ENCODE measurements around the gene CDYL2.

The CDYL2 gene

DNA sequence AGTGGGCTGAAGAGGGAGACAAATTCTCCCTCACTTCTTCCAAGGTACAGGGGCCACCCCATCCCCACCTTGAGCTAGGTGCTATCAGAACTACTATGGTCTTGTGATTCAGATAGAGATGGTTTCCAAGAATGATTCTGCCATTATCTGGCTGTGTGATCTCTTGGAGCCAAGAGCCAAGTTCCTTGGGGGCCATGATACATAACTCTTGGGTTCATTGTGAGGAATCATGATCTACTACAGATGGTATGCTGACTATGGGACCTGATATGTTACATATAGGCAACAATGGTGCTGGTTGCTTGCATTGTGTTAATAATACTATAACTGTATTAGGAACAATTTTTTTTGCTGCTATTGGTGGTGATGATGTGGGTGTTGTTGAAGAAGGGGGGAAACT, 217.9 kb downstream of the CDYL2 start:
- no peak for FAIRE-seq

DNA sequence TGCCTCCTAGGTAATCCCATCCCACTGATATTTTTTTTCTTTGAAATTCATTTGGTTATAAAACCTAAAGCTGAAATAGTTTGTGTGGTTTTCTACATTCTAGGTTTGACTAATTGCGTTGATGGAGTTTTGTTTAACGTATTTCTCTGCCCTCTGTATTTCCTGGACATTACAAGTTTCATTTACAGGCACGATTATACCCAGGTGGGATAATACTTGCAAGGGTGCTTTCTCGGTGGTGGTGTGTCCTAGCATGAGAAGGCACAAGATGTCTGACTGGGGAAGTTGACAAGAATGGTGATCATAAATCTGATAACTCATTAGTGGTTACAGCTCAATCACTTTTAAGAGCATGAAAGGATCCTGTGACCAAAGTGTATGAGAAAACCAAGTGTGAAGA, 218.6 kb downstream of the CDYL2 start:
- FAIRE-seq: no peak

DNA sequence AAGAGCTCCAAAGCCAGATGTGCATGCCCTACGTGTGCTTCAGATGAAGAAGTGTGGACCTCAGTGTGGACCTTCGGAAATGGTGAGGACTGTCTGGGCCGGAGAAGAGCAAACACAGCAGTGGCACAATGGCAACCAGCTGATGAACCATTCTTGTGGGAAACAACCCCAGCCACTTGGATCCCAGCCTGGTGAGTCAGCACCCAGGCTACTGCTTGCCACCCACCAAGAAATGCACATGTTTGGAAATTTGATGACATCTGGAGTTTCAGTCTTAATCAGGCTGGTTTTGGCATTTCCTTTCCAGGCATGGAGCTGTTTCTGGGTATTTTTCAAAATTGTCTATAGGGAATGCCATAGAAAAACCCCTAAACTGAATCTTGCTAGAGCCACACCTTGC, 220.9 kb downstream of the CDYL2 start:
- FAIRE-seq: no peak

DNA sequence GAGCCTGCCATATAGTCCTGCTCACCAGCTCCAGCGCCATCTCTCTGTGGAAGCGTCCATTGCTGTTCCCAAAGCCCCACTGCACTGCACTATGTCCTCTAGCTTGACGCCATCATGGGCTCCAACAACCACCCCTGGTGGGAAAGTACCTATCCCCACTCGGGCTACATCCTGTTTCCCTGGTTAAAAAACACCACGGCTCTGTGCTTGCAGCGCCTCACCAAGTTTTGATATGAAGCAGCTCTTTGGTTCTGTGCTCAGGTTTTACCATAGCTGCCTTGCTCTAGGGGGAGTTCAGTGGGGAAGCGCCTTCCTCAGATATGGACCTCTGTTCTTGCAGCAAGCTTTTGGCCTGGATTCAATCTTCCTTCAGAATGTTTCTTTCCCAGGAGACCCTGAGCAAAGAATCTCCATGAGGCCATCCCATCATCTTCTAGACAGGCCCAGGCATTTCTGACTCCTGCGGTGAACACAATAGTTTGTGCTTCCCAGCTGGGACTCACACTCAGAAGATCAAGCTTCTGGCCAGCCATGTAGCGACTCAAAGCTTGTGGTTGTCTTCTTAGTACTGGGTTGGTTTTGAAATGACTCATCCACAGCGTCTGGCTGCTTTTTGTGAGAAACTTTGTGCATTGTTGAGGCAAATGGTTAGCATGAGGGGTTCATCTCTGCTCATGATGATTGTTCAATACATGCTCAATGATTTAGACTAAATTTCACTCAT, 224.1 kb downstream of the CDYL2 start:
- FAIRE-seq: no peak

DNA sequence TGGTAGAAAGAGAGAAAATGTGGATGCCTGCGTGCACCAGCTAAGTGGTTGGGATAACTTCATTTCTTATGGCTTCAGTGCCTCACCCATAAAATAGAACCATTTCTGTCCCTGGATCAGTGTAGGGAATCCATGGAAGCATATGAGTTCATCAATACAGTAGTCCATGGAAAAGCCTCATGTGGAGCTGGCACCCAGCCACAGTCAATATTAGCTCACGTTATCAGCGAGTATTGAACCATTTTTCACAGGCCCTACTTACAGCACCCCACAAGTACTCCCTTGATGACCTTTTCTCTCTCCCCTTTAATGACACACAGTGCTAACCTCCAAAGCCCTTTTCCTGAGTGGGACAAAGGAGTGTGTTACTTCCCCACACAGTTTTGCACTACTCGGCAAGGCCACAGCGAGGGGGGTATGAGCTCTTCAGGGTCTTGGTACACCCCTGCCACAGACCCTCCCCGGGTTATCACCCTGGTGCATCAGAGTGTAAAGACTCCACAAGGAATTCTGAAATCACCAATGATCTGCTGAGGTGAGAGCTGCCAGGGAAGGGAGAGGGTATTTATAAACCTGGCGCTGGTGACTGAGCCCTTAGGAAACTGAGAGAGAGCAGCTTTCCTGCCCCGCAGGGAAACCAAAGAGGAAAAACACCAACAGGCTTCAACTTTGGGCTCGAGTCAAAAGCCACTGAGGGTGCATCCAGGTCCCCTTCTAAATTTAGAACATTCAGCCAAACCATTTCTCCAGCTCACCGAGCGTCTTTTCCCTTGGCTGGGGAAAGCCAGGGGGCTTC, 226.7 kb downstream of the CDYL2 start:
- FAIRE-seq: no peak

DNA sequence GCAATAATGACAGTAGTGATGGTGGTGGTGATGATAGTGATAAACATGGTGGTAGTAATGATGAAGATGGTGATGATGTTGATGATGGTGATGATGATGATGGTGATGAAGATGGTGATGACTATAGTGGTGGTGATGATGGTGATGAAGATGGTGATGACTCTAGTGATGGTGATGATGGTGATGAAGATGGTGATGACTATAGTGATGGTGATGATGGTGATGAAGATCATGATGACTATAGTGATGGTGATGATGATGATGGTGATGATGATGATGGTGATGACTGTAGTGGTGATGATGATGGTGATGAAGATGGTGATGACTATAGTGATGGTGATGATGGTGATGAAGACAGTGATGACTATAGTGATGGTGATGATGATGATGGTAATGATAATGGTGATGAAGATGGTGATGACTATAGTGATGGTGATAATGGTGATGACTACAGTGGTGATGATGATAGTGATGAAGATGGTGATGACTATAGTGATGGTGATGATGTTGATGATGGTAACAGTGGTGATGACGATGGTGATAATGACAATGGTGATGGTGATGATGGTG, 228.0 kb downstream of the CDYL2 start:
- no peak for FAIRE-seq

DNA sequence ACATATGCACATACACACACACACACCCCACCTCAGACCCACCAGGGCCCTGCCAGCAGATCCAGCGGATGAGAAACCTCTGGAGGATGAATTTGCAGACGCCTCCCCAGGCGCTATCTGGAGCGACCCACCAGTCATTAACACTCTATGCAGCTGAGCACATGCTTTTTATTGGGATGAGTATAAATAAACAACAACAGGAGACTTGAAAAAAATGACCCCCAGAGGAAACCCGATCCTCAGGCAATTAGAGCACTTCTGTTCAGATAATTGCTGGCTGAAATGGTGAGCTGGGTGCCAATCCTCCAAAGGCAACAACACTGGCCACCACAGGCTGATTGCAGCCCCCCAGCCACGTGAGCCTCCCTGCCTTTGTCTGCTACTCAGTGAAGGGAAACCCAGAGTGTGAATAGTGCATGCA, 230.7 kb downstream of the CDYL2 start:
- no peak for FAIRE-seq

DNA sequence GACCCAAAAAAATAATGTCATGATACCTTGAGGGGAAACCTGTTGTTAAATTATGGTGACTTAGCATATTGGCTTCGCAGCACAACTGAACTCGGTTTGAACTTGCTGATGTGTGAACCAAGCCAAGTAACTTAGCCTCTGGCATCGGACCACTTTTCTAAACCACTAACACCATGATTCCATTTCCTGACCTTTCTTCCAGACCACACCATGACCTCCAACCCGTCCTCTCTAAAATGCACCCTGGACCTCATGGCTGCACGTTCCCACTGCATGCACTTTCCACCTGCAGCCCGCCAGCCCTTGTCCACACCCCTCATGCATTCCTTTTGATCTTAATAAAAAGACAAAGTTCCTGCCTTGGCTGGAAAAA, 234.3 kb downstream of the CDYL2 start:
- no peak for FAIRE-seq

DNA sequence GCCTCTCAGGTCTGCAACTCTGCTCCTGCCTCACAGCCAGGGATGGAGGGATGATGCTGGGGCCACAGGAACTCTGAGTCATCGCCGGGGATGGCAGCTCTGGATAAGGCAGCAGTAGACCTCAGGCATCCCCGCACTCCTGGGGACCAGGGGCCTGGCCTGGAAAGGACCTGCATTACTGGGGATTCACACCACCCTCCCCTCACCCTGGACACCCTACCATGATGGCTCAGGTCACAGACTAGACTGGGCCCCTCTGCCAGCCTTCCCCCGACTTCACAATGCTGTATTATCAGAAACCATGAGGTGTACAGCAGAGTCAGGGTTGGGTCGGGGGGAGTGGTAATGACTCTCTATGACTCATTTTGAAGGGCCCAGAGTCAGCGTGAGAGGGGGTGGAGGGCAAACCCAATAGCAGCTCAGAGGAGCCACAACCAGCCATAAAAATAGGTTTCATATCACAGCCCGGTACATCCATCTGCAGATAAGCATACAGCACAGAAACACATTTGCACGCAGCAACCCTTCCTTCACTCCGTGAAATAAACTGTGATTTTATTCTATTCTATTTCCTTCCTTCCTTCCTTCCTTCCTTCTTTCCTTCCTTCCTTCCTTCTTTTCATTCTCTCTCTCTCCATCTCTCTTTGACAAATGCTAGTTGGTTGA, 234.8 kb downstream of the CDYL2 start:
- no peak for FAIRE-seq

DNA sequence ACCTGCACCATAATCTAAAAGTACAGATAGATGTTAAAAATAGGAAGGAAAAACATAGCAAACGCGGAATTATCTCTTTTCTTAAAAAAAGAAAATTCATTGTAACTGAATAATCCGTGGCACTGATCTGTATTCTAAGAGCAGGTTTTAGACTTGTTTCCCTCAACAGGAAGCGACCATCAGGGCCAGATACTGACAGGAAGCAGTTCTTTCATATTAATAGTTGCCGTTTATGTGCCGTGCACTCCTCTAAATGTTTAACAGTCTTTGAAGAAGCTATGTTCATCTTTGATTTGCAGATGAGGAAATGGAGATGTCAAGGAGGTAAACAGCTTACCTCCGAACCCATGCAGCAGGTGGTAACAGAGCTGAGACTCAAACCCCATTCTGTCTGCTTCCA, 240.0 kb downstream of the CDYL2 start:
- FAIRE-seq: no peak

DNA sequence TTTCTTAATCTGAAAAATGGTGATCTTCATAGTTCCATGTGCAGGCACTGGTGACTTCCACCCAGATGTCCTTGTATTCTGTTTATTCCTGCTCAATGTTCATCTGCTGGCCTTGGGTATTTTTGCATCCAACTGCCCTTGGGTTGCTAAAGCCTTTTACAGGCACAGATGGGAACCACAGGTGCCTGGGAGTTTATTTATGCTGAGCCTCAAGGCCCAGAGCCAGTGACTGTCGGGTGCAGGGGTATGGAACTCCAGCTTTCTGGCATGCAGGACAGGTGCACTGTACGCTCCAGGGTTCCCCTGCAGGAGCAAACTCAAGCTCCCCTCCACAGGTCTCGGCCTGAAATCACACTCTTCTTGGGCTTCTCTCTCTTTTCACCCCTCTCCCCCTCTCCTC, 241.3 kb downstream of the CDYL2 start:
- no peak for FAIRE-seq

DNA sequence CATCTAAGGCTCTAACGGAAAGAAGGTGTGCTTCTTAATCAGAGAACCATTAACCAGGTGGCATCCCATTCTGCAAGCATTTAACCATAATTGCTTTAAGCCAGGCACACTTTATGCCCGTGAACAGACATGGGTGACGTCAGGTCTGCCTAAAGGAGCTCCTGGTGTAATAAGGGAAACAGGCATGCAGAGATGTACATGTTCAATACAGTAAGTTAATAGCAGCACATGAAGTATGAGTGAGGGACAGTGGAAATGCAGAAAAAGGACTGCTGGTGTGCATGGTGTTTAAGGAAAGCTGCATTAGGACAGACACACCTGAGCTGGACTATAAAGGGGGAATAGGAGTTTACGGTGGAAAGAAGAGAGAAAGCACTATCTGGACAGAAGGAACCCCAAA, 245.0 kb downstream of the CDYL2 start:
- FAIRE-seq: no peak

DNA sequence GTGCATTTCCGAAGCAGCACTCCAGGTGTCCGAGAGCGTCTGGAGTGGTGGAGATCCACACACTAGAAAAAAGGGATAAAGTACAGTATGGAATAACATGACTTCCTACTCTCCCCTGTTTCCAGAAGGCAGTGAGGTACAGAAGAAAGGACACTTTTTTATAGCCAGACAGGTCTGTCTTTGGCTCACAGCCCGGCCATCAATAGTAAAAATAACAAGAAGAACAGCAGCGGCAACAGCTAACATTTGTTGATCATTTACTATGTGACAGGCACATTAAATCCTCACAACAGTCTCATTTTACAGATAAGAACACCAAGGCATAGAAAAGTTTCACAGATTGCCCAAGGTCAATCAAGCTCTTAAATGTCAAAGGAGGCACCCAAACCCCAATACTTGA, 247.4 kb downstream of the CDYL2 start:
- no peak for FAIRE-seq

DNA sequence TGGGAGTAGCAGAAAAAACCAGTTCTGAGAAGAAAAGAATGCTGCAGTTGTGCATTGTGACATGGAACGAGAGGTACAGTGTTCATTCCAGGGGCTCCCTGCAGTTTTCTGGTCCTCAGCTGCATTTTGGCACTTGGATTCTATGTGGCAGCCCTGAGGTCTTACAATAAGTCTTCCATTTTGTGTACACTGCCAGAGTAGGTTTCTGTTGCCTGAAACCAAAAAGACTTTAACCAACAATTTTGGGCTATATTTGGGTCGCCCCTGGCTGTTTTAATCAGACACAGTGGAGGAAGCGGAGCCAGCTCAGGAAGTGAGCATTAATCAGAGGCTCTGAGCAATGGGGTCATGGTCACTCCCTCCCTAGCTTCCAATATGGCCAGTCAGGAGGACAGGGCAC, 247.9 kb downstream of the CDYL2 start:
- no peak for FAIRE-seq

DNA sequence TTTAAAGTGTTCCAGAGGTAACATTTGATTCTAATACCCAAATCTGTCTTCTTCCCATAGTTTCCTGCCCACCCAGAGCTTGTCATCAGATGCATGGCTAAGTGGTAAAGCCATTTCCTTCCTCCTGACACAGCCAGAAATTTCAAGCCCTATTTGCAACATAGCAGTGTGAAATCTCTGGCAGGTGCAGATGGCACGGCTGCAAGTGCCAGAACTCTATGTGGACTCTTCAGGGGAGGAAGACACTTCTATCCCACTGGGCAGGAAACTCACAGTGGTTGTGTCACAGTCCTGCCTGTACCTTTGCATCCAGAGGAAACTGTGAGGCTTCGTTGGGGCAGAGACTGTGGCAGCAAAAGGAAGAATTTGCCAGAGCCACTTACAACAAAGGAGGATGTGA, 250.4 kb downstream of the CDYL2 start:
- FAIRE-seq: no peak

DNA sequence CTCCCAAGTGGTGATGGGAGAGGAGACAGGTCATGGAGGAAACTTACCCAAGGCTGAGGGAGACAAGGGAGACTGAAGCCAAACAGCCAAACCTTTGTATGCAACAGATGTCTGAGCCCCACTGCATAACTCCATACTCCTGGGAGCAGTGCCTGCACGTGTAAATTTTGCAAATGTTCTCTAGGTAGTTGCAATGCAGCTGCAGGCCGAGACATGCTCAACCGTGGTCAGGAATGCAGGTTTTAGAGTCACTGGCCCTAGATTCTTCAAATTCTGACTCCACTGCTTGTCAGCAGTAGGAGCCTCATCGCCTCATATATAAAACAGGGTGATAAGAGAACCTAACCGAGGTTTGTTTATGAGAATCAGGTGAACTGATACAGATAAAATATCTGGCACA, 252.1 kb downstream of the CDYL2 start:
- no peak for FAIRE-seq

All from A204.1 (cell line).